Pulmonary artery endothelial cell (primary cell): ENCODE results near the gene PDE4DIP. TPM values are rescaled to one million over a fixed set of nuclear protein-coding genes. Genes with fewer than 3 reads are reported as not detected.
"Not testable (repeated sequence)": the region's sequence is repeated elsewhere in the genome, so short reads cannot be mapped to it uniquely, and the experiment has no call there.

Experiments
- DNase-seq: peaks from one replicate; pipeline ENCODE4 v3.0.0-alpha.2; 2011; ENCODE audit warnings: low read depth, low spot score
- total RNA-seq: library from RNA; depleted of rRNA; stranded (reverse); fragments of >200 nt; gene quantifications from 2 replicates; pipeline ENCODE4 v1.2.3, GENCODE V29; 2014

Gene PDE4DIP
- total RNA-seq, 1 donor from 2014 or later, result 9.6 TPM

DNA sequence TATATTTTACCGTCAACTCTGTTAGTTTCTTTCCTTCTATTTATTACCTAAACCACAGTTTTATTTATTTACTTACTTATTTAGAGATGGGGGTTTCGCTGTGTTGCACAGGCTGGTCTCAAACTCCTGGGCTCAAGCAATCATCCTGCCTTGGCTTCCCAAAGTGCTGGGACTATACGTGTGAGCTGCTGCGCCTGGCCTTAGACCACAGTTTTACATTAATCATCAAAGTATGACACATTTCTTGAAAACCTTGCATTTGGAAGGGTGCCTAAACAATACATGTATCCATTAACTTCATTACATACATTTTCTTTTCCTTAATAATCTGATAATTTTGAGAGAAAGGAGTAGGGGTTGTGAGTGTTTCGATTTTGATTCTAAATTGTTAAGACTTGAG lies 124.9 kb downstream of the PDE4DIP start:
- not testable (repeated sequence) for DNase-seq

- not testable (repeated sequence) for DNase-seq
These were observed 131.2 kb downstream of the PDE4DIP start for GRCh38 chr1:148975453-148975852.

DNA sequence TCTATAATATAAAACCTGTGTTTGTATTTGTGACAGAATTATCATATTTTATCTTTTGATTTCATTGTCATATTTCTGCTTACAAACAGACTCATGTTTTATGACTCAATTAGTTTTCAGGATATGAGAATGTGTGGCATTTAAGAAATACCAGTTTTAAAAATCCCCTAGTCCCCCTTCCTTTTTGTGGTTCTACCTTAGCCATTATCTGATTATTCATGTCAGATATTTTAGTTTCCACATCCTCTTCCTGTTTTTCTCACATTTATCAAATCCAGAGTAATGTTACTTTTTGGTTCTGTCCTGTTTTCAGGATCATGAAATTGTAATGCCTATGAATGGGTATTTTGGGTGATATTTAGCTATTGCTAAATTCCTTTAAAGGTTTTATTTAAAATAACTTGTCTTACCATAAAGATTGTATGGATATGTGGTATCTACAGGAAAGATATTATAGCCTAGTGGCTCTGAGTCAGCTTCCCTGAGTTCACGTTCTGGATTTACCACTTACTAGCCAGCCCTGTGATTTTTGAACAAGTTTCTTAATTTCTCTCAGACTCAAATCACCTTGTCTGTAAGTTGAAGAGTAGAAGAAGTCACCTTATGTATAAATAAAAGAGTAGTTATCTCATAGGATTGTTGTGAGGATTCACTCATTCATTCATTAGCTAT lies 131.8 kb downstream of the PDE4DIP start:
- not testable (repeated sequence) for DNase-seq

DNA sequence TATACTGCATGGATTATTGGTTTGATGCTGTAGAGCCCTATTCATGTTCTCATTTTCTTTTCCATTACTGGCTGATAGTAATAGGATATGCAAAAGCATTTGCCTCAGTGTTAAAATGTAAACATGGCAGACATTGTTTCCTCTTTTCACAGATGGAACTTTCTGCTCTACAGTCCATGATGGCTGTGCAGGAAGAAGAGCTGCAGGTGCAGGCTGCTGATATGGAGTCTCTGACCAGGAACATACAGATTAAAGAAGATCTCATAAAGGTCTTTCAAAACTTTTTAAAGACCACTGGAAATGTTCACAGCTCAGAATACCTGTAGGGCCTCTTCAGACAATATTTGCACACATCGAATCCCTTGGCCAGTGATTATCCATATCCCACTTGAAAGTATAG lies 133.6 kb downstream of the PDE4DIP start:
- not testable (repeated sequence) for DNase-seq

DNA sequence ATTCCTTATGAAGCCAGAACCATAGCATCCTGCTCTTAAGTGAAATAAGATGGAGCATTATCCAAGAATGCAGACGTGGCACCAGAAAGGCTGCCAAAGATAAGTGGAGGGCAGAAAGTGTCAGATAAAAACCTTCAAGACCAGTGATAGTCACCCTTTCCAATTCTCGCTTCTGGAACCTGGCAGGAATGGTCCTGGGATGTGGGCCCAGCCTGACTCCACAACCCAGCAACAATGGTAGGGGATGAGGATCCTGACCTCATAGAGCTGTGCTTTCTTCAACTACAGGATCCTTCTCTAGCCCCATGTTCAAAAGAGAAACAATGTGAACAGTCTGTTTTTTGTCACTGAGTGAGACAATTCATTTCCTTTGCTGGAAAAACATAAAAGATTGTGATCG lies 145.2 kb downstream of the PDE4DIP start:
- DNase-seq, result not testable (repeated sequence)

DNA sequence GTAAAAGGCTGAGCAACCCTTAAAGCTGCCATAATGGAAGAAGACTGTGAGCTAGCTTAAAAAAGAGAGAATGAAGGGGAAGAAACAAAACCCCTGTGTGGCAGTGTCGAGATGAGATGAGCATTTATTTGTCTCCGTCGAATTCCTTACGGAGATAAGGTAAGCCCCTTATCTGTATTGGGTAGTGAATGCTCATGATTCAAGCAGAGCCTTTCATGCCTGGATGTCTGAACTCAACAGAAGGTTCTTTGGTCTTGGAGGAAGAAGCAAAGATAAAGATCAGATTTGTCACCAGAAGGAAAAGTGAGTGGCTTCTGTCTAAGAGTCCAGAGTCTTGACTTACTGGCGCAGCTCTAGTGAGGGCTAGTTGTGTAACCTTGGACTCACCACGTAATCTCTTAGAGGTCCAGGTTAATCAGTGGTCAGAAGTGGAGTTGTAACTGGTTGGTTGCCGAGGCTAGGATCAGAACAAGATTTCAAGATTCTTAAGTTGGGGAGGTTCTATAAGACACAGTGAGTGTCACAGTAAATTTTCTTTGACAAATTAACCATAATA lies 146.1 kb downstream of the PDE4DIP start:
- not testable (repeated sequence) for DNase-seq

GRCh38 chr1:148991818-148992217 lies 147.6 kb downstream of the PDE4DIP start:
- DNase-seq, result not testable (repeated sequence)

GRCh38 chr1:148992364-148992763 lies 148.1 kb downstream of the PDE4DIP start:
- not testable (repeated sequence) for DNase-seq

- not testable (repeated sequence) for DNase-seq
These were observed 152.4 kb downstream of the PDE4DIP start for GRCh38 chr1:148996449-148997224.

- DNase-seq, result not testable (repeated sequence)
These were observed 153.2 kb downstream of the PDE4DIP start for GRCh38 chr1:148997405-148997804.

- not testable (repeated sequence) for DNase-seq
These were observed 158.4 kb downstream of the PDE4DIP start for GRCh38 chr1:149002664-149003063.

DNA sequence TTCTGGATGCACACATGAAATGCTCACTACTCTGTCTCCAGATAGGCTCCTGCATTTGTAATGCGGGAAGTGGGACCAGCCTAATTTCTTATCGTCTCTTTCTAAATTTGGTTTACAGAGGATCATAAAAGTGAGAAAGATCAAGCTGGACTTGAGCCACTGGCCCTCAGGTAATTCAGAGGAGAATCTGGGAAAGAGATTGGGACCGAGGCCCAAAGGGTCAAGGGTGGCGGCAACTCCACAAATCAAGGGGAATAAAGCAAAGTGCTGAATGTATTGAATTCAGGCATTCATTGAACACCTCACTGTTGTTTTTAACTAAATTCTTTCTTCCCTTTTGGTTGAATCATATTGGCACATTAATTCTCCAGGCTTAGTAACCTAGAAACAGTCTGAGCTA lies 164.1 kb downstream of the PDE4DIP start:
- not testable (repeated sequence) for DNase-seq

- not testable (repeated sequence) for DNase-seq
These were observed 164.5 kb downstream of the PDE4DIP start for GRCh38 chr1:149008769-149009168.

DNA sequence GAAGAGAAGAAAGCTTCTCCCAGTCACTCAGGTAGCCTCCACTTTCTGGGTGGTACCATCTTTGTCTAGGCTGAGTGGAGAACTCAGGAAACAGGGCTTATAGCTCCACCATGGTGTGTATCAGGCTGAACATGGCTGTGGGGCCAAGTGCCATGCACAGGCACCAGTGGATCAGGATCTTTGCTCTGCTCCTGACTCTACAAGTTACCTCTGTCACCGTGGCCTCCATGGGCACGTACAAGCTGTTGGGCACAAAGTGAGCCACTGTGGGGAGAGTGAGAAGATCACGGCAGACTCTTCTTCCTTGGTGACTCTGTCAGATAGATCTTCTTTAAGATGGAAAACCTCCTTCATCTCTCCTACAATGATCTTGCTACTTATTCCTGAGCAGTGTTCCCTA lies 165.5 kb downstream of the PDE4DIP start:
- not testable (repeated sequence) for DNase-seq

DNA sequence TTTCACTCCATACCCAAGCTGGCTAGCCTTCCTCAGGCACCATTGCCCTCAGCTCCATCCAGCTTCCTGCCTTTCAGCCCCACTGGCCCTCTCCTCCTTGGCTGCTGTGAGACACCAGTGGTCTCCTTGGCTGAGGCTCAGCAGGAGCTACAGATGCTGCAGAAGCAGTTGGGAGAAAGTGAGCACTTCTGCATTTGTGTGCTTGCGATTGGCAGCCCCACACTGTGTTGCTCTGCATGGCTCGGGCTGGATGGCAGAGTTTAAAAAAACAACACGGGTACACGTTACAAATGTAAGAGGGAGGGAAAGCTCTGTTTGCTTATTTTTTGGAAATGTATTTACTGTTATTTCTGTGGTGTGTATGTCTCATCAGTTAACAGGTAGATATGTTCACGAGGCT lies 168.4 kb downstream of the PDE4DIP start:
- DNase-seq, result not testable (repeated sequence)

- not testable (repeated sequence) for DNase-seq
These were observed 169.3 kb downstream of the PDE4DIP start for GRCh38 chr1:149013513-149013912.

DNA sequence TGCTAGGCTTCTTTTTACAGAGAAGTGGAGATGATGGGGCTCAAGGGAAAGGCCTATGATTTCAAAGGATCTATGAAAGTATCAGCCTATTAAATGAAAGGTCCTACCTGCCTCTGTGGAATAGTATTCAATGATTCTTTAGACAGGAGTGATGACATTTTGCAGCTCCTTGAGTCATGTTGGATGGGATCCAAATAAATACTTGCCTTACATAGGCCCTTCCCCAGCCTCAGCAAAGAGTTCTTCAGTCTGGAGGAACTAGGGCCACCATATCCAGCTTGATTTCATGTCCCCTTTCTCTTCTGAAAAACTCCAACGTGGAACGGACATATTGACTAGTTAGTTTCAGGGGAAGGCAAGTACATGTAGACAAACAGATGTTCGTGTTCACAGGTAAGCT lies 171.3 kb downstream of the PDE4DIP start:
- DNase-seq, result not testable (repeated sequence)

DNA sequence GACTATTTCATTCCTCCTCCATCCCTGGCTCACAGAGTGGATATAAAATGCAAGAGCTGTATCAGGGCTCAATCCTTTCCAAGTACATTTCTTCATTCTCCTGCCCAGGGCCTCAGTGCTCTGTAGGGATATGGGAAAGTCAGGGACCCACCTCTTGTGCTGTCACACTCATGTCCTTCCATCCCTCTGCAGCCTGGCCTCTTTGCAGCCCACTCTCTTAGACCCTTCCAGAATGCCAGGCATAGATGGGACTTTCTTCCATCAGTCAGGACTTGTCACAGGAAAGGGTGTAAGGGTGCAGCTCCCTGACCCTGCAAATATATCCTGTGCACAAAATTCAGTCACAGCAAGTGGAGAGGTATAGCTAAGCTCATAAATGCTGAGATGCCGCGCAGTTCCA lies 172.4 kb downstream of the PDE4DIP start:
- DNase-seq, result not testable (repeated sequence)

GRCh38 chr1:149018577-149018976 lies 174.3 kb downstream of the PDE4DIP start:
- not testable (repeated sequence) for DNase-seq

- DNase-seq, result not testable (repeated sequence)
These were observed 180.1 kb downstream of the PDE4DIP start for GRCh38 chr1:149024327-149024726.

DNA sequence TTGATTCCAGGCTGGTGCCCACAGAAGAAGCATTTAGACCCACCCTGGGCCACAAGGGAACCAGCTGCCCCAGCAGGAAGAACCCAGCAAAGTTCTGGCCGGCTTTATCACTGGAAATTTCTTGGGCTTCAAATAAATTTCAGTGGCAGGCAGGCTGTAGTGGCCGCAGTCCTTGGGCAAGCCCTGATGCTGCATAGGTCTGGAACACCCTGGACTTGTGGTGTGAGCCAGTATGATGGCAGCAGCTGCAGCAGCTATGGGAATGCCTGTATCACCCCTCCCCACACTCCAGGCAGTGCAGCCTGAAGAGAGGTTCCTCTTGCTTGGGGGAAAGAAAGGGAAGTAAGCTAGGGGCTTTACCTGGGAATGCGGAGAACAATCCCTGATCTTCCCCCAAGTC lies 189.7 kb downstream of the PDE4DIP start:
- not testable (repeated sequence) for DNase-seq

DNA sequence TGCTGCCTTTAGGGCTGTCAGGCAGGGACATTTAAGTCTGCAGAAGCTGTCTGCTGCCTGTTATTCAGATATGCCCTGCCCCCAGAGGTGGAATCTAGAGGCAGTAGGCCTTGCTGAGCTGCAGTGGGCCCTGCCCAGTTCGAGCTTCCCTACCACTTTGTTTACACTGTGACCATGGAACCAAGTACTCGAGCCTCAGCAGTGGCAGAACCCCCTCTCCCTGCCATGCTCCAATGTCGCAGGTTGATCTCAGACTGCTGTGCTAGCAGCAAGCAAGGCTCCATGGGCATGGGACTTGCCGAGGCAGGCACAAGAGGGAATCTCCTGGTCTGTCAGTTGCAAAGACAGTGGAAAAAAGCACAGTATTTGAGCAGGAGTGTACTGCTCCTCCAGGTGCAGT lies 198.8 kb downstream of the PDE4DIP start:
- DNase-seq, result not testable (repeated sequence)
